GM23248 (cell line): ENCODE data around the gene HNRNPH1.

Experiments used
- EZH2 ChIP-seq: fragments of 200-600 bp; sonication (generic); IDR thresholded peaks from 2 replicates; pipeline ENCODE4 v1.6.1; 2018; ENCODE audit warnings: antibody characterized with exemption, mild to moderate bottlenecking; ENCODE audit not compliant: insufficient read depth, poor library complexity, severe bottlenecking
- EZH2phosphoT487 ChIP-seq: fragments of 200-600 bp; sonication (generic); IDR thresholded peaks from 2 replicates; pipeline ENCODE4 v1.6.1; 2018; ENCODE audit warnings: antibody characterized with exemption, moderate library complexity, mild to moderate bottlenecking, low read depth; ENCODE audit not compliant: insufficient read depth

- TF ChIP-seq EZH2 = no peak
- TF ChIP-seq EZH2phosphoT487 = no peak
Measured at GRCh38 chr5:179601871-179602625, 21.4 kb downstream of the HNRNPH1 start.
